HEK293T (cell line): Measurements from ENCODE around the gene MEF2A.

ENCODE experiments used
- CTCF ChIA-PET: fragments of 350-600 bp; formaldehyde crosslinking; extraction: SDS; loops from one replicate; lab custom pipeline; 2021; ENCODE audit warnings: antibody characterized with exemption, inconsistent platforms; lab: Yijun Ruan, JAX
- POLR2A ChIA-PET: fragments of 350-600 bp; formaldehyde crosslinking; extraction: SDS; loops from one replicate; lab custom pipeline; 2020; ENCODE audit warnings: antibody characterized with exemption, inconsistent platforms; lab: Yijun Ruan, JAX
- DNase-seq: peaks from one replicate; pipeline ENCODE4 v3.0.0; 2012; ENCODE audit warnings: mixed read lengths; ENCODE audit errors: extremely low spot score
- ARNT ChIP-seq: fragments of 450-650 bp; IDR thresholded peaks from 2 replicates; pipeline ENCODE4 v1.6.1; 2017; ENCODE audit warnings: mild to moderate bottlenecking
- BHLHE40 ChIP-seq: fragments of 450-650 bp; IDR thresholded peaks from 2 replicates; pipeline ENCODE4 v1.6.1; 2016; ENCODE audit warnings: mild to moderate bottlenecking, moderate library complexity, borderline replicate concordance
- CTBP1 ChIP-seq: fragments of 450-650 bp; IDR thresholded peaks from 2 replicates; pipeline ENCODE4 v1.6.1; 2016; ENCODE audit warnings: borderline replicate concordance
- ELF4 ChIP-seq: fragments of 450-650 bp; IDR thresholded peaks from 2 replicates; pipeline ENCODE4 v1.6.1; 2017; ENCODE audit warnings: antibody characterized with exemption
- FOXA1 ChIP-seq: fragments of 450-650 bp; IDR thresholded peaks from 2 replicates; pipeline ENCODE4 v1.6.1; 2016; ENCODE audit warnings: mild to moderate bottlenecking
- FOXK2 ChIP-seq: fragments of 450-650 bp; IDR thresholded peaks from 2 replicates; pipeline ENCODE4 v1.6.1; 2016; ENCODE audit warnings: mild to moderate bottlenecking
- FOXM1 ChIP-seq: fragments of 450-650 bp; IDR thresholded peaks from 2 replicates; pipeline ENCODE4 v1.6.1; 2017; ENCODE audit warnings: mild to moderate bottlenecking, borderline replicate concordance
- HDGF ChIP-seq: fragments of 450-650 bp; IDR thresholded peaks from 2 replicates; pipeline ENCODE4 v1.6.1; 2017; ENCODE audit warnings: antibody characterized with exemption, borderline replicate concordance
- L3MBTL2 ChIP-seq: fragments of 450-650 bp; conservative IDR thresholded peaks from 2 replicates; pipeline ENCODE4 v1.6.1; 2016; ENCODE audit warnings: mild to moderate bottlenecking
- LEF1 ChIP-seq: fragments of 450-650 bp; IDR thresholded peaks from 2 replicates; pipeline ENCODE4 v1.6.1; 2017; ENCODE audit warnings: mild to moderate bottlenecking, borderline replicate concordance
- NFRKB ChIP-seq: fragments of 450-650 bp; IDR thresholded peaks from 2 replicates; pipeline ENCODE4 v1.6.1; 2016; ENCODE audit warnings: mild to moderate bottlenecking, moderate library complexity
- PKNOX1 ChIP-seq: fragments of 450-650 bp; IDR thresholded peaks from 2 replicates; pipeline ENCODE4 v1.6.1; 2016
- SP1 ChIP-seq: fragments of 450-650 bp; IDR thresholded peaks from 2 replicates; pipeline ENCODE4 v1.6.1; 2017
- SUZ12 ChIP-seq: fragments of 450-650 bp; IDR thresholded peaks from 2 replicates; pipeline ENCODE4 v1.6.1; 2016; ENCODE audit warnings: mild to moderate bottlenecking
- TARDBP ChIP-seq: fragments of 450-650 bp; IDR thresholded peaks from 2 replicates; pipeline ENCODE4 v1.6.1; 2016
- ZNF384 ChIP-seq: fragments of 450-650 bp; IDR thresholded peaks from 2 replicates; pipeline ENCODE4 v1.6.1; 2016

Gene MEF2A

DNA sequence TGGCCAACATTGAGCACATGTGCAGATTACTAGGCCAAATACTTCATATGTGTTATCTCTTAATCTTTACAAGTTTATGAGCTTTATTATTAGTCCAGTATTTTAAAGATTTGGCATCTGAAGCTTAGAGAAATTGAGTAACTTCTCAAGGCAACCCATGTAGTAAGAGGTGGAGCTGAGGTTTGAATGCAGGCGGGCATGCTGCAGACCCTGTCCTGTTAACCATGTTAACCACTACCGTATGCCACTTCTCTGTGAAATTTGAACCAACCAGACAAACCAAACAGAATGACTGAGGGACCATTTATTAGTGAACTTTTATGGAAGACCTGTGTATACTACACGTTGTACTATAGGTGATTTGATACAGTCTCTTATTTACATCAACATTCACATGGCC is 49.7 kb downstream of the MEF2A start:
- no peak for DNase-seq
- ChIA-PET POLR2A (interaction anchor here (1.0 kb wide), 1 partner anchor 365 kb away, joined by 3 read pairs; no protein-coding TSS in a partner anchor), CTCF (interaction anchor here (1.0 to 1.4 kb wide), 2 partner anchors 89 to 141 kb away, joined by 3 to 5 read pairs; no protein-coding TSS in a partner anchor)
- TF ChIP-seq NFRKB = no peak
- no peak for TF ChIP-seq CTBP1
- no peak for TF ChIP-seq FOXA1
- no peak for TF ChIP-seq FOXM1
- TF ChIP-seq SP1 = no peak
- no peak for TF ChIP-seq ELF4
- TF ChIP-seq ZNF384 = no peak
- TF ChIP-seq L3MBTL2 = no peak
- no peak for TF ChIP-seq FOXK2
- no peak for TF ChIP-seq HDGF
- TF ChIP-seq TARDBP = no peak
- TF ChIP-seq LEF1 = no peak
- no peak for TF ChIP-seq BHLHE40
- no peak for TF ChIP-seq SUZ12
- no peak for TF ChIP-seq ARNT
- no peak for TF ChIP-seq PKNOX1

GRCh38 chr15:99616129-99616528 is 50.3 kb downstream of the MEF2A start:
- CTCF ChIA-PET = interaction anchor here (1.4 kb wide), 1 partner anchor 88 kb away, joined by 5 read pairs; no protein-coding TSS in a partner anchor
- DNase-seq = no peak
- TF ChIP-seq SP1 (no peak), ELF4 (no peak), SUZ12 (no peak), L3MBTL2 (no peak), FOXA1 (no peak), FOXK2 (no peak)
- POLR2A ChIA-PET = interaction anchor here (1.0 kb wide), 1 partner anchor 366 kb away, joined by 3 read pairs; no protein-coding TSS in a partner anchor

DNA sequence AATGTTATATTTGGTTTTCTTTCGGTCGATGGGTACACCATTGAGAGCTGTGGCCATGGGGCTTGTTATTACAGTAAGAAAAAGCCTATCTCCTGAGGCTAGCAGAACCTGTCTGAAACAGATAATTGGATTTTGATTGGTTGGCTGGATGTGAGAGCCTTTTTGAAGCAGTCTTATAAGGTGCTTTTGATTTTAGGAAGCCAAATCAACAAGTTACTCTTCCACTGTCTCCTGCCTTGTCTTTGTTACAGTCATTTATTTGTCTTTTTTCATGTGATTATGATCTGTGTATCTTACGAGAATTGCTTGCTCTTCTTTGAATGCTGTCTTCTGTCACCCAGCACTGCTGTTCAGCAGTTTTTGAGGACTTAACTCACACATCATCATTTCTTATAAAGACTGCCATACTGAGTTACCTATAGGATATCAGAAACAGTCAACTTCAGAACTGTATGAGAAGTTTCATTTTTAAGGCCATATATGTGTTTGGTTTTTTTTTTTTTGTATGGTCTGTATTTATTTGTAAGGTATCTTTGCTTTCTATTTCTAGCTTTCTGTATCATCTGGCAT is 51.1 kb downstream of the MEF2A start:
- POLR2A ChIA-PET = no interaction called here
- CTCF ChIA-PET = interaction anchor here (0.6 to 1.4 kb wide), 2 partner anchors 87 to 362 kb away, joined by 5 to 6 read pairs; no protein-coding TSS in a partner anchor
- no peak for TF ChIP-seq HDGF
- TF ChIP-seq SUZ12 = no peak
- TF ChIP-seq ZNF384 = no peak
- no peak for TF ChIP-seq CTBP1
- no peak for TF ChIP-seq L3MBTL2
- no peak for TF ChIP-seq FOXM1
- TF ChIP-seq PKNOX1 = no peak
- TF ChIP-seq ARNT = no peak
- TF ChIP-seq LEF1 = no peak
- TF ChIP-seq NFRKB = no peak
- TF ChIP-seq FOXA1 = no peak
- no peak for TF ChIP-seq ELF4
- no peak for TF ChIP-seq FOXK2
- TF ChIP-seq BHLHE40 = no peak
- TF ChIP-seq TARDBP = no peak
- TF ChIP-seq SP1 = no peak
- DNase-seq = no peak

GRCh38 chr15:99618941-99619411 is 53.2 kb downstream of the MEF2A start:
- TF ChIP-seq ELF4 (no peak), SUZ12 (no peak), SP1 (no peak), FOXA1 (no peak), ARNT (no peak), FOXK2 (no peak), FOXM1 (no peak), PKNOX1 (no peak), CTBP1 (no peak), TARDBP (no peak), LEF1 (no peak), ZNF384 (no peak), NFRKB (no peak)
- ChIA-PET POLR2A (no interaction called here), CTCF (no interaction called here)
- DNase-seq = peak; percentile 17

- ChIA-PET POLR2A (no interaction called here), CTCF (no interaction called here)
- TF ChIP-seq ELF4 (no peak), L3MBTL2 (no peak), SUZ12 (no peak), HDGF (no peak), ARNT (no peak), BHLHE40 (no peak)
- DNase-seq = no peak
Measured at GRCh38 chr15:99619712-99620111, 53.9 kb downstream of the MEF2A start.

GRCh38 chr15:99620178-99620577 is 54.4 kb downstream of the MEF2A start:
- POLR2A ChIA-PET = no interaction called here
- TF ChIP-seq L3MBTL2 = no peak
- no peak for TF ChIP-seq FOXM1
- no peak for TF ChIP-seq CTBP1
- TF ChIP-seq ARNT = no peak
- no peak for TF ChIP-seq FOXK2
- TF ChIP-seq TARDBP = no peak
- no peak for TF ChIP-seq HDGF
- no peak for TF ChIP-seq SUZ12
- no peak for TF ChIP-seq ZNF384
- CTCF ChIA-PET = no interaction called here
- no peak for DNase-seq
